Measurements from ENCODE around the gene BAHD1. TPM values are rescaled to one million over a fixed set of nuclear protein-coding genes. Genes with fewer than 3 reads are reported as not detected.
A peak's percentile ranks its signal among the peaks of the same experiment; 100 is the strongest.

Gene BAHD1
- total RNA-seq, 1 donor from 2014 or later: 5.8 TPM

DNA sequence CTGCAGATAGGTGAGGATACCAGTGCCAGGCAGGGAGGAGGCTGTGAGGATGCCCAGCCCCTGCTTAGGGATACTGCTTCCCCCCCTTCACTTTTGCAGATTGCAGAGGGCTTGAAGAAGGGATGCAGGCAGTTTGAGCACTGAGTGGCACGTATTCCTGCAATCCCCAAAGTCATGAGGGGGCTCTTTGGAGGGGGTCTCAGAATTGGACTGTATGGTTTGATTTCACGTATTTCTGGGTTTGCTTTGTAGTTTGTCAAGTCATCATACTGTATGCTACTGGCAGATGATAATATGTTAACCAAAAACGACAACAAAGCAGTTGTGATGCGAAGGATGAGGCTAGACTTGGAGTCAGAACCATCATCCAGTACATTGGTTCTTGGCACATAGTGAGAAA lies 58.1 kb downstream of the BAHD1 start:
- DNase-seq (ENCODE audit: low spot score): no peak

DNA sequence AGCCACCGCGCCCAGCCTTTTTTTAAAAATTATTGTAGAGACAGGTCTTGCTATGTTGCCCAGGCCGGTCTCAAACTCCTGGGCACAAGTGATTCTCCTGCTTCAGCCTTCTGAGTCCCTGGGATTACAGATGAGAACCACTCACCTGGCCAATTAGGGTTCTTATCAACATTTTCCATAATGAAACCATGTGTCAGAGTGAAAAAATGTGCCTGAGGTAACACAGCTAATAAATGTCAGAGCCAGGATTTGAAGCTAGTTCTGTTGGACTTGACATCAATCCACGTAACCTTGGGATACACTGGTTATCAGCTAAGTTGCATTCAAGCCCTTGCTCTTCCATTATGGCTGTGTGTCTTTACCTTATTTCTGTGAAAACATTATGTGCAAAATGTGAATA lies 59.2 kb downstream of the BAHD1 start:
- DNase-seq (ENCODE audit: low spot score): no peak

DNA sequence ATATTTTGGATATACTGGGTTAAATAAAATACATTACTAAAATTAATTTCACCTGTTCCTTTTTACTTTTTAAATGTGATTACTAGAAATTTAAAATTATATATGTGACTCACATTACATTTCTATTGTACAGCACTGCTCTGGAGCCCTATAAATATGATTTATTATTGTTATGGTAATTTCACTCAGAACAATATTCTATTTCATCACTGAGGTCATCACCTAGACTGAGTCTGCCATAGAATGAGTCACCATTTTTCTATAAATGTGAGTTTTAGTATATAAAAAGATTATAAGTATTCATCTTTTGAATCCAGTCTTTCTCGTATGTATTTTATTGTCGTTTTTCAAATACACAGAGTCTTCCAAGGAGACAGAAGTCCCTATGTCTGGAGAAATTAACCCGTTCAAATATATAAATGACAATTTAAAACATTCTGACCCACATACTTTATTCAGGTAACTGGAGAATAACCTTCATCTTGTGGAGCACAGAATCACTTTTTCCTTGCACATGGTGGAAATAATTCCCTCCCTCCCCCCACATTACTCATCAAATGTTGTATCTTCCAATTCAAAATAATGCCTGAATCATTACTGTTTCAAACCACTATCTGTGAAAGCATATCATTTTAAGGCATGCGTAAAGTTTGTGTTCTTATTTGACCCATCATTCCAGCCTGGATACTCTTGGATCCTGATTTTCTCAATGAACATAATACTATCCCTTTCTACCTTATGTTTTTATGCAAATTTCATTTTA lies 60.0 kb downstream of the BAHD1 start:
- no peak for DNase-seq (ENCODE audit: low spot score)

DNA sequence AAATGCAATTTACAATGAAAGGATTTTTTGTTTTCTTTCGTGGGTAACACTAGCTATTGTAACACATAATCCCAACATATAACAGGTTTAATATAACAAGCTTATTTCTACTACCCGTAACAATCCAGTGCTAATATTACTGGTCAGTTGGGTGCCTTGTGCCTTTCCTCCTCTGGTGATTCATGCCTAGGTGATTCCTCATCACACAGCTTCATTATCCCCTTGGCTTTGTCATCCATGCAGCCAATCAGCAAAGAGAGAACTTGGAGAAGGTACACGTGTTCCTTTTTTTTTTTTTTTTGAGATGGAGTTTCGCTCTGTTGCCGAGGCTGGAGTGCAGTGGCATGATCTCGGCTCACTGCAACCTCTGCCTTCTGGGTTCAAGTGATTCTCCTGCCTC lies 60.7 kb downstream of the BAHD1 start:
- no peak for DNase-seq (ENCODE audit: low spot score)

DNA sequence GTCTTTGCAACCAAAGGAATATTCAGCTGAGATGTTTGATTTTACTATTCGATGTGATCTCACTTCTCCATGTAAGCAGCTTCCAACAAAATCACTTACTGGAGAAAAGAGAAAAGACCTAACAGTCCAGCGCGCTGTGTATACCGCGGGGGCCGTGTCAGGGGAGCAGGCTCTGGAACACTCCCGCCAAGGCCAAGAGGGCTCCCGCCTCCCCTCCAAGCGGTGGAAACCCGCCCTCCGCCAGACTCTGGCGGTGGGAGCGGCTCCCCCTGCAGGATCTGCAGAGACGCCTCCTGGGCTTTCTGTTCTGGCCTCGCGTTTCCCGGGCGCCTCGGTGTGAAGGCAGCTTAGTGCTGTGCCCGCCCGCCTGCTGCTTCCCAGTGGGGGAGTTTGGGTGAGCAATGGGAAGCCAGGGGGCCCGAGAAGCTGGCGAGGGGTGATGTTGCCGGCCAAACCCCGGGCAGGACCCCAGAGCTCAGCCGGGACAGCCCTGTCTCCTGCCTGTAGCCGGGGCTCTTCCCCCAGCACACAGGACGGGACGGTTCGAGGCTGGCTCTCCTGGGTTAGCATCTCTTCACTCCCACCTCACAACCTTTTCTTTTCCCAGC lies 66.3 kb downstream of the BAHD1 start:
- peak; percentile 90 for DNase-seq (ENCODE audit: low spot score)

DNA sequence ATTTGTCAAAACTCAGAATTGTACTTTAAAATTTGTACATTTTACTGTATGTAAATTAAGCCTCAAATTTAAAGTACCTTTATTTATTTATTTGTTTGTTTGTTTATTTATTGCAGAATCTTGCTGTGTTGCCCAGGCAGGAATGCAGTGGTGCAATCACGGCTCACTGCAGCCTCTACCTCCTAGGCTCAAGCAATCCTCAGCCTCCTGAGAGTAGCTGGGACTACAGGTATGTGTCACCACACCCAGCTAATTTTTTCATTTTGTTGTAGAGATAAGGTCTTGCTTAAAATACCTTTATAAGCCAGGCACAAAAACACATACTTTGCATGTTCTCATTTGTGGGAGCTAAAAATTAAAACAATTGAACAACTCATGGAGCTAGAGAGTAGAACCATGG lies 67.5 kb downstream of the BAHD1 start:
- DNase-seq (ENCODE audit: low spot score): no peak

DNA sequence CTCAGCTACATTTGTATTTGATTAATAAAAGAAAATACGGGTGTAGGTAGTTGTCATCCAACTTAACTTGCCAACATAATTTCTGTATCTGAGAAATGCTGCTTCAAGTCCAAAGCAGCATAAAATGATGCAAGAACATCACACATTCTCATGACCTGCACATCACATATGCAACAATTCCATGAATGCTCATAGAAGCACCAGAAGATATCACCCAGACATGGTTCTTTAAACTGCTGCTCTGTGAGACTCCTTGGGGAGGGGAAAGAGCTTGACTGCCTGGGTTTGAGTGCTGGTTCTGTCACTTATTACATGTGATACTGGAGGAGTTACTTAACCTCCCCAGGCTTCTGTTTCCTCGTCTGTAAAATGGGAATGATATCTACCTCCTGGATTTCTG lies 69.4 kb downstream of the BAHD1 start:
- no peak for DNase-seq (ENCODE audit: low spot score)

DNA sequence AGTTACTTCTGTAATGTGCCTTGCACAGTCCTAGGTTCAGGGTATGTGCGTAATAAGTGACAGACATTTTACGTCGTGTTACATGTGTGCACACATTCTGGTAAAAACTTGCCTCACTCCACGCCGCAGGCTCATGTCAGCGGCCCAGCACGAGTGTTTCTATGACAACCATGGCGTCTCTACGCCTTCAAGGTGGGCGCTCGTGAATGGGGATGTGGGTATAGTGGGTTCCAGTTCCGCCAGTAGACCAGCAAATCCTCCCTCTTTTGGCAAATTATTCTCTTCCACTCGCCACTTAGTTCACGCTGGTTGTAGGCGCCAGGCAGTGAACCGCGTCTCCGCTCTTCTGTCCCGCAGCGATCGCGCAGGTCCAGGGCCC lies 70.3 kb downstream of the BAHD1 start:
- peak; percentile 14 for DNase-seq (ENCODE audit: low spot score)

DNA sequence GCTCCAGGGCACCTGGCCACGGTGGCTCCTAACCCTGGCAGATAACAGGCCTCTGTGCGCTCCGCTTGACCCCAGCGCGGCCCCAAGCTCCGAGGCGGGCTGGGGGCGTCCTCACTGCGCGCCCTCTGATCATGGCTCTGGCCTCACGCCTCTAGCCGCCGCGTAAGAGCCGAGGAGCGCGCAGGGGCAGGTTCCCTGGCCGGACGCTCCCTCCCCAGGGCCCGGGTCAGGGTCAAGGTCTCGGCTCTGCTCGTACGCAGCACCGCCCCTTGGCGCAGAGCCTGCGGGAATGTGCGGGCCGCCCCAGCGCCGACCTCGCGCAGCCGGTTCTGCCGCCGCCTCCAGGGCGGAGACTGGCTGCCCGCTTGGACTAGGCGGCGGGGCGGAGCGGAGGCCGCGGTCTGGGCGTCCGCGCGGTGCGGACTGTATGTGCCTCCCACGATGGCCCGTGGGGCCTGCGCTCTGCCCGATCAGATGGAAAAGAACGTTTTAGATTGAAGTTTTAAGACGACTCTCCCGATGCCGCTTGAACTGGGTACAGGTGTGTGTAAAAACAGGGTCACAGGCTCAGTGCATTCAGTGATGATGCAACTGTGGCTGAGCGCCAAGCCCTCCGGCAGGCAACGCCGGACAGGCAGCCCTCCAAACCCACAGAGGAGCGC lies 70.8 kb downstream of the BAHD1 start:
- DNase-seq (ENCODE audit: low spot score): peak; percentile 58

DNA sequence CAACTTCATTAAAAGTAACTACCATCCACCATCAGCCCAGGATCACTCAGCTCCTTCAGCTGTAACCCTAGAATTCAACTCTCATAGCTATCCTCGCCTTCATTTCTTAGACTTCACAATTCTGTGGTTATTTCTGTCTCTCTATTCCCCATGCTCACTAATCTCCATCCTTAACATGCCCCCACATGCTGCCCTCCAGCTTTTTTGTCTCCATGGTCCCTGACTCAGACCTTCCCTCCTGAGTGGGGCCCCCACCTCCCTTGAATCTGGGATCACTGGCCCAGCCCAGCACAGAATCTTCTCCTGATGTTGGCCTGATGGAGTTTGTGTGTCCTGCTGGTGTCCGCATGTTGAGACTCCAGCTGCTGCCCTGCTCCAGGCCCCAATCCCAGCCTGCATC lies 71.7 kb downstream of the BAHD1 start:
- DNase-seq (ENCODE audit: low spot score): no peak

DNA sequence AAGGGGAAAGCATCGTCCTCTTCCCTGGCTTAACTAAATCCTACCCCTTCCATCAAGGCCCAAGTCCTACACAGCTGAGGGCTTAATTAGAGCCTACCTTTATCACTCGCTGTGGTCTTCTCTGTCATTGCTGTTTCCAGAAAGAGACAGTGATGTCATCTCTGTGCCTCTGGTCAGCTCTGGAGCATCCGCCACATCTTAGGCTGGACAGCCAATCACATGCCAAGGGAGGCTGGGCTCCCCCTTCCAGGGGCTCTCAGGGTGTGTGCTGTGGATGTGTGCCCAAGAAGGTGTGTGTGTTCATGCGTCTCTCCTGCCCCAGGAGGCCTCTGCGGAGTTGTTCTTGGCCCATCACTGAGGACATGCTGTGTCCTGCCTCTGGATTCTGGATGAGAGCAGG lies 72.9 kb downstream of the BAHD1 start:
- DNase-seq (ENCODE audit: low spot score): no peak

DNA sequence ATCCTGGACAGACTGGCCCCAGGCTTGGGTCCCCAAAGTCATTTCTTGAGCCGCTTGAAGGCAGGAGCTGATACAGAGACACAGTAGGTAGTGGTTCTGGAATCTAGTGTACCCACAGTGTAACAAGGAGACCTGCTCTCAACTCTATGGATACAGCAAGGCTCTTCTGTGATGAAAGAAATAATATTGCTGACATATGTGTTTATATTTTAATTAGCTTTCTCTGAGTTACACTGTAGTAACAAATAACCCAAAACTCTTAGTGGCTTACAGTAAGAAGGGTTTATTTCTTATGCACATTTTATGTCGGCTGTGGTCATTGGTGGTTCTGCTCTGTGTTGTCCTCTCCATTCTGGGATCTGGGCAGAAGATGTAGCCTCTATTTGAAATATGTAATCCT lies 75.6 kb downstream of the BAHD1 start:
- DNase-seq (ENCODE audit: low spot score): no peak

Other genes with a start within 250 kb of the BAHD1 start
- gene PAK6, start 201.9 kb upstream of the BAHD1 start, total RNA-seq (ENCODE audit: insufficient read depth, low replicate concordance): 9.4 TPM
- not detected for gene ANKRD63, start 157.9 kb upstream of the BAHD1 start, total RNA-seq (ENCODE audit: insufficient read depth, low replicate concordance)
- gene PLCB2, start 133.0 kb upstream of the BAHD1 start, total RNA-seq (ENCODE audit: insufficient read depth, low replicate concordance): 6.3 TPM
- gene INAFM2, start 117.3 kb upstream of the BAHD1 start, total RNA-seq (ENCODE audit: insufficient read depth, low replicate concordance): 26.7 TPM
- gene CCDC9B, start 100.0 kb upstream of the BAHD1 start, total RNA-seq (ENCODE audit: insufficient read depth, low replicate concordance): 13.0 TPM
- gene PHGR1, start 89.9 kb upstream of the BAHD1 start, total RNA-seq (ENCODE audit: insufficient read depth, low replicate concordance): not detected
- gene DISP2, start 82.7 kb upstream of the BAHD1 start, total RNA-seq (ENCODE audit: insufficient read depth, low replicate concordance): 1.2 TPM
- gene KNSTRN, start 58.2 kb upstream of the BAHD1 start, total RNA-seq (ENCODE audit: insufficient read depth, low replicate concordance): 13.5 TPM
- gene IVD, start 35.2 kb upstream of the BAHD1 start, total RNA-seq (ENCODE audit: insufficient read depth, low replicate concordance): 37.6 TPM
- 11.1 TPM for gene CHST14, start 30.0 kb downstream of the BAHD1 start, total RNA-seq (ENCODE audit: insufficient read depth, low replicate concordance)
- 20.0 TPM for gene CCDC32, start 124.1 kb downstream of the BAHD1 start, total RNA-seq (ENCODE audit: insufficient read depth, low replicate concordance)
- gene RPUSD2, start 128.3 kb downstream of the BAHD1 start, total RNA-seq (ENCODE audit: insufficient read depth, low replicate concordance): 8.4 TPM
- 13.0 TPM for gene KNL1, start 153.3 kb downstream of the BAHD1 start, total RNA-seq (ENCODE audit: insufficient read depth, low replicate concordance)